A673 (cell line): ENCODE measurements around the gene MAST4. TPM values are rescaled to one million over a fixed set of nuclear protein-coding genes. Genes with fewer than 3 reads are reported as not detected.

Source experiments
- BruUV-seq: library from RNA; stranded (reverse); fragments of 400-500 nt; replicated peaks from 2 replicates; lab custom pipeline; 2021; lab: Mats Ljungman, UMichigan
- CTCF ChIA-PET: fragments of 300-600 bp; sonication (Branson Sonifier 250); formaldehyde crosslinking; loops from one replicate; lab custom pipeline; 2022; ENCODE audit warnings: antibody characterized with exemption; lab: Charles Lee
- POLR2A ChIA-PET: fragments of 300-600 bp; sonication (Branson Sonifier 250); formaldehyde crosslinking; loops from one replicate; lab custom pipeline; 2022; ENCODE audit warnings: antibody characterized with exemption; ENCODE audit not compliant: low non-redundant PET; lab: Charles Lee
- DNase-seq: peaks from one replicate; pipeline ENCODE4 v3.0.0-alpha.2; 2015; ENCODE audit warnings: low spot score
- H3K27ac ChIP-seq: fragments of 200-600 bp; sonication (generic); 2 replicates; pipeline ENCODE4 v1.5.1; 2016; ENCODE audit warnings: mixed run types, low read depth, mild to moderate bottlenecking, mixed read lengths, antibody characterized with exemption, low read length; ENCODE audit not compliant: poor library complexity, severe bottlenecking
- H3K27me3 ChIP-seq: fragments of 200-600 bp; sonication (generic); replicated peaks from 2 replicates; pipeline ENCODE4 v1.6.1; 2017; ENCODE audit warnings: mixed run types, low read depth, mild to moderate bottlenecking, mixed read lengths, antibody characterized with exemption, low read length; ENCODE audit not compliant: insufficient read depth, poor library complexity
- H3K36me3 ChIP-seq: fragments of 200-600 bp; sonication (generic); 2 replicates; pipeline ENCODE4 v1.6.1; 2016; ENCODE audit warnings: mixed run types, mild to moderate bottlenecking, mixed read lengths, antibody characterized with exemption, low read length; ENCODE audit not compliant: insufficient read depth, poor library complexity, severe bottlenecking
- H3K4me1 ChIP-seq: fragments of 200-600 bp; sonication (generic); 2 replicates; pipeline ENCODE4 v1.6.1; 2017; ENCODE audit warnings: mixed run types, mild to moderate bottlenecking, mixed read lengths, antibody characterized with exemption, low read length; ENCODE audit not compliant: insufficient read depth, poor library complexity, severe bottlenecking
- H3K4me3 ChIP-seq: fragments of 200-600 bp; sonication (generic); 2 replicates; pipeline ENCODE4 v1.5.1; 2016; ENCODE audit warnings: low read depth, mixed run types, mild to moderate bottlenecking, mixed read lengths, low read length; ENCODE audit not compliant: poor library complexity, severe bottlenecking
- H3K9me3 ChIP-seq: fragments of 200-600 bp; sonication (generic); 2 replicates; pipeline ENCODE4 v1.6.1; 2016; ENCODE audit warnings: mixed run types, low read depth, mild to moderate bottlenecking, mixed read lengths, antibody characterized with exemption, low read length; ENCODE audit not compliant: poor library complexity, severe bottlenecking
- CTCF ChIP-seq: fragments of 300-800, 200-600 bp; sonication (generic); conservative IDR thresholded peaks from 2 replicates; pipeline ENCODE4 v1.5.1; 2017; ENCODE audit warnings: low read depth, mild to moderate bottlenecking, antibody characterized with exemption, low read length, moderate library complexity, mixed read lengths
- EZH2 ChIP-seq: fragments of 200-600 bp; sonication (generic); IDR thresholded peaks from 2 replicates; pipeline ENCODE4 v1.6.1; 2017; ENCODE audit warnings: borderline replicate concordance, low read depth, mild to moderate bottlenecking, mixed read lengths, antibody characterized with exemption, low read length; ENCODE audit not compliant: poor library complexity, severe bottlenecking
- intact Hi-C: fragments of 100-400 bp; cut with micrococcal nuclease; formaldehyde crosslinking; loops from one replicate; pipeline ENCODE4 v1.10.0; 2022; ENCODE audit not compliant: unreplicated experiment
- total RNA-seq: library from RNA; stranded (reverse); gene quantifications from 2 replicates; pipeline ENCODE4 v1.2.3, GENCODE V29; 2021

Gene MAST4
- total RNA-seq, 1 experiment from 2014 or later, result 4.5 TPM

DNA sequence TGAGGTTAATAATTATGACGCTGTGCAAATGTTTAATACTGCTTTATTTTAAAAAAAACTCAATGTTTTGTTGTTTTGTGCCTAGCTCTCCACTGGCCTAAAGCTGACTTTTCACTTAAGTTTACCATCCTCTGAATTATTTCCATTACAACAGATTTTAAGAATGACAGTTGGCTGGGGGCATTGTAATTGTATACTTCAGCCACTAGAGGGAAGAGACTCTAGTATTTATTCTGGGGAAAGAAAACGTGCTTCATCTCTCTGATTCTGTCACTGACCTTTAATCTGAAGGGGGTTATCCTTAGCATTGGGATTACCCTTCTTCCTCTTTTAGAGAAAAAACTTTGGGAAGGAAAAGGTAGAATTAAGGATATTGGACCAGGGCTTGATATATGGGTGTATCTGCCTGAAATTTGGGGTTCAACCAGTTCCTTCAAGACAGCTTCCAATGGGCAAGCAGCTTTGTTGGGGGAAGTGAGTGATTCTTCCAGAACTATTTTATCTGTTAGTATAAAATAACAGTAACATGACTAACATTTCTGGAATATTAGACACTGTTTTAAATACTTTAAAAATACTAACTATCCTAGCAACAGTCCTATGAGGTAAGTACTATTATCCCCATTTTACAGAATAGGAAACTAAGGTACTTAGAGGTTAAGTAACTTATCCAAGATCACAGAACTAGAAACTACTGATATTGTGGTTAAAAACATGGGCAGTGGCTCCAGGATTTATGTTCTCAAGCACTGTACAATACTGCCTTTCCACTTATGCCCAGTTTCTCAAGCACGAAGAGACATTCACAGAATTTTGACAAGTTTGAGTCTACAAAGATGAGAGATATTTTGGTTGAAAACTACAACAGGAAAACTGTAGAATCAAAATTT, 392.0 kb downstream of the MAST4 start:
- intact Hi-C loops, result loop anchor here (1.0 to 2.0 kb wide), 2 partner anchors 163 to 221 kb away; no protein-coding TSS in a partner anchor
- DNase-seq, result peak; percentile 61
- H3K36me3 ChIP-seq, result no peaks in the 10 kb centered on the region
- H3K9me3 ChIP-seq, result no peaks in the 10 kb centered on the region
- CTCF ChIA-PET, result no interaction called here
- no peak overlapping the region for H3K27ac ChIP-seq
- H3K4me1 ChIP-seq, result no peaks in the 10 kb centered on the region
- no TSS peak for BruUV-seq
- POLR2A ChIA-PET, result no interaction called here
- no peaks in the 10 kb centered on the region for H3K27me3 ChIP-seq
- TF ChIP-seq EZH2 (no peak), CTCF (peak; percentile 77)
- H3K4me3 ChIP-seq, result no peak overlapping the region

DNA sequence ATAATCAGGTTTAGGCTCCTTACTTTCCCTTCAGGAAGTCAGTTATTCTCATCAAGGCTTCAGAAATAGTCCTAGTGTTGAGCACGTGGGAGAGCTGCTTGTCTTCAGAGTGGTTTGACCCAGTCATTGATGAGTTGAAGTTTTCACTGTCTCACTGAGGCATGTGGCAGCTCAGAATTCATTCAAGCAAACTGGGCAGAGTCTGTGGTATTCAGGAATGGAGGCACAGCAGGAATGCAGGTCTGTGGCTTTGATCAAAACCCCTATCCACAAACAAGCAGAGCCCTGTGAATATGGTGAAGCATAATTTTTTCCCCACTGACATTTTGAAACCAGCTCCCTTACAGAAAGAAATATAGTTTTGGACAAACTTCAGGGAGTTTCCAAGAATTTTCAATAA, 393.1 kb downstream of the MAST4 start:
- Histone ChIP-seq H3K36me3 (no peaks in the 10 kb centered on the region), H3K27ac (no peak overlapping the region), H3K4me1 (no peaks in the 10 kb centered on the region), H3K9me3 (no peaks in the 10 kb centered on the region), H3K27me3 (no peaks in the 10 kb centered on the region), H3K4me3 (no peak overlapping the region)
- ChIA-PET POLR2A (no interaction called here), CTCF (no interaction called here)
- no peak for DNase-seq
- BruUV-seq, result no TSS peak
- no peak for TF ChIP-seq EZH2
- no peak for TF ChIP-seq CTCF
- intact Hi-C loops, result loop anchor here (2.0 kb wide), 1 partner anchor 162 kb away; no protein-coding TSS in a partner anchor

DNA sequence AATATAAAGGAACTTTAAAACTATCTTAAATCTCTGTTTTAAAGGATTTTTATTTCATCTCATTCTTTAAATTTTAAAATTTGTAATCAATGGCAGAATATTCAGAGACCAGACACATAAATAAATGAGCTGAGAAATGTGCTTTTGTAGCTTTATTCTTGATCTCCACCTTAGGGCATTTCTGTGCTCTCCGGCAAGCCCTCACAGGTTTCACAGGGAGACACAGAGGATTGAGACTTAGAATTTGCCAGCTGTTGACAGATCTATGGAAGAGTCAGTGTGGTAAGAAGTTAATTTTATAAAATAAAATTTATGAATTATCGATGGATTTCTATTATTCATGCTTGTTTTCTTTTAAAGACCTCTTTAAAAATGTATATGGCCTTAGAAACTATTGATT, 393.6 kb downstream of the MAST4 start:
- intact Hi-C loops, result loop anchor here (2.0 kb wide), 1 partner anchor 161 kb away; no protein-coding TSS in a partner anchor
- Histone ChIP-seq H3K4me3 (no peak overlapping the region), H3K9me3 (no peaks in the 10 kb centered on the region), H3K27me3 (no peaks in the 10 kb centered on the region), H3K27ac (no peak overlapping the region), H3K36me3 (no peaks in the 10 kb centered on the region), H3K4me1 (no peaks in the 10 kb centered on the region)
- POLR2A ChIA-PET, result no interaction called here
- no TSS peak for BruUV-seq
- DNase-seq, result no peak
- CTCF ChIA-PET, result no interaction called here
- TF ChIP-seq CTCF (no peak), EZH2 (no peak)
